CD14-positive monocyte (primary cell): Measurements from ENCODE around the gene CCDC87. TPM values are rescaled to one million over a fixed set of nuclear protein-coding genes. Genes with fewer than 3 reads are reported as not detected.

Experiments
- DNase-seq, 3 donors: peaks; one replicate each; pipeline ENCODE4 v3.0.0-alpha.2; 2011 to 2022
- H2AFZ ChIP-seq: 2 replicates; pipeline ENCODE4 v1.6.0; 2012; ENCODE audit warnings: mild to moderate bottlenecking, low read depth, low read length, inconsistent platforms; ENCODE audit not compliant: insufficient read depth, poor library complexity, severe bottlenecking
- H3K27ac ChIP-seq, 2 donors: 1 replicate in 1 of 2; 2 replicates in 1 of 2; pipeline ENCODE4 v1.5.1; 2012 to 2013; ENCODE audit warnings: low read length in 2 of 2, control low read depth in 1 of 2, inconsistent platforms in 1 of 2, low read depth in 1 of 2, mild to moderate bottlenecking in 1 of 2
- H3K27me3 ChIP-seq, 2 donors: one replicate each; pipeline versions ENCODE4 v1.6.0 to v1.6.1; 2011 to 2013; ENCODE audit warnings: low read length in 2 of 2; ENCODE audit not compliant: control insufficient read depth in 2 of 2, insufficient read depth in 2 of 2
- H3K36me3 ChIP-seq, 2 donors: replicated peaks in 1 of 2; 1 replicate in 1 of 2; 2 replicates in 1 of 2; pipeline versions ENCODE4 v1.5.1 to v1.6.1; 2012 to 2013; ENCODE audit warnings: low read length in 2 of 2, control low read depth in 1 of 2, inconsistent platforms in 1 of 2, mild to moderate bottlenecking in 1 of 2; ENCODE audit not compliant: insufficient read depth in 2 of 2, control insufficient read depth in 1 of 2
- H3K4me1 ChIP-seq, 2 donors: 1 replicate in 1 of 2; 2 replicates in 1 of 2; pipeline versions ENCODE4 v1.5.1 to v1.6.1; 2012 to 2013; ENCODE audit warnings: low read length in 2 of 2, control low read depth in 1 of 2, inconsistent platforms in 1 of 2, mild to moderate bottlenecking in 1 of 2, moderate library complexity in 1 of 2; ENCODE audit not compliant: insufficient read depth in 2 of 2, control insufficient read depth in 1 of 2
- H3K4me2 ChIP-seq: replicated peaks from 2 replicates; pipeline ENCODE3; 2012; ENCODE audit warnings: low read length, moderate library complexity, mild to moderate bottlenecking; ENCODE audit not compliant: poor library complexity, severe bottlenecking; ENCODE audit errors: extremely low read depth
- H3K4me3 ChIP-seq, 3 experiments: fragments of 200-600 bp in 1 of 3; sonication (generic) in 1 of 3; replicated peaks in 1 of 3; 1 replicate in 2 of 3; 2 replicates in 1 of 3; pipeline ENCODE4 v1.5.1; 2011 to 2013; ENCODE audit warnings: low read length in 3 of 3, mild to moderate bottlenecking in 3 of 3, control low read depth in 2 of 3, low read depth in 2 of 3, inconsistent platforms in 1 of 3, moderate library complexity in 1 of 3
- H3K79me2 ChIP-seq: 2 replicates; pipeline ENCODE4 v1.6.0; 2012; ENCODE audit warnings: mild to moderate bottlenecking, control low read depth, inconsistent platforms, low read length, moderate library complexity; ENCODE audit not compliant: insufficient read depth
- H3K9ac ChIP-seq: 2 replicates; pipeline ENCODE4 v1.6.0; 2017; ENCODE audit warnings: low read length, mild to moderate bottlenecking; ENCODE audit not compliant: insufficient read depth, poor library complexity, severe bottlenecking
- H3K9me3 ChIP-seq, 2 donors: replicated peaks in 1 of 2; 1 replicate in 1 of 2; 2 replicates in 1 of 2; pipeline versions ENCODE4 v1.5.1 to v1.6.1; 2012 to 2013; ENCODE audit warnings: low read length in 2 of 2, control low read depth in 1 of 2; ENCODE audit not compliant: control insufficient read depth in 1 of 2, insufficient read depth in 1 of 2
- H4K20me1 ChIP-seq: 2 replicates; pipeline ENCODE4 v1.6.0; 2012; ENCODE audit warnings: mild to moderate bottlenecking, low read length, control low read depth, moderate library complexity; ENCODE audit not compliant: insufficient read depth
- H3K27ac Mint-ChIP-seq, 7 donors: one replicate each; pipeline ENCODE4 v1.8.0; 2020; ENCODE audit warnings: mild to moderate bottlenecking in 7 of 7, mixed read lengths in 7 of 7, moderate library complexity in 6 of 7, inconsistent platforms in 2 of 7
- H3K27me3 Mint-ChIP-seq, 3 donors: one replicate each; pipeline ENCODE4 v1.8.0; 2021 to 2022; ENCODE audit warnings: low read depth in 3 of 3, mild to moderate bottlenecking in 3 of 3, mixed read lengths in 3 of 3, moderate library complexity in 3 of 3, inconsistent platforms in 1 of 3
- H3K36me3 Mint-ChIP-seq, 2 donors: one replicate each; pipeline ENCODE4 v1.8.0; 2020; ENCODE audit warnings: mixed read lengths in 2 of 2, inconsistent platforms in 1 of 2, mild to moderate bottlenecking in 1 of 2
- H3K4me1 Mint-ChIP-seq: one replicate; pipeline ENCODE4 v1.8.0; 2020; ENCODE audit warnings: mild to moderate bottlenecking, mixed read lengths
- H3K4me3 Mint-ChIP-seq, 2 donors: one replicate each; pipeline ENCODE4 v1.8.0; 2020; ENCODE audit warnings: mild to moderate bottlenecking in 2 of 2, mixed read lengths in 2 of 2, moderate library complexity in 1 of 2
- H3K9me3 Mint-ChIP-seq, 7 donors: one replicate each; pipeline ENCODE4 v1.8.0; 2020 to 2022; ENCODE audit warnings: mixed read lengths in 7 of 7, mild to moderate bottlenecking in 6 of 7, moderate library complexity in 6 of 7, inconsistent platforms in 2 of 7
- WGBS: methylation state at CpG from one replicate; pipeline ENCODE4 v1.1.5; 2013; ENCODE audit warnings: missing lambda C conversion rate; ENCODE audit not compliant: insufficient coverage; 5-methylcytosine and 5-hydroxymethylcytosine counted together
- intact Hi-C, 2 donors: fragments of 100-400 bp; cut with micrococcal nuclease; formaldehyde crosslinking; loops; one replicate each; pipeline versions ENCODE4 v1.15.0 to v1.15.1; 2023
- polyA plus RNA-seq, 3 donors: library from polyadenylated mRNA; depleted of rRNA in 1 of 3; unstranded in 2 of 3; stranded (reverse) in 1 of 3; fragments of 300-500 nt in 2 of 3; fragments of >200 nt in 1 of 3; fragmentation: Illumina TruSeq in 2 of 3; gene quantifications; 1 replicate in 2 of 3; 2 replicates in 1 of 3; pipeline ENCODE4 v1.2.3, GENCODE V29; 2012 to 2021
- TF ChIP-seq, protein P1 (sequence below): fragments of 200-600 bp; IDR thresholded peaks from one replicate; pipeline ENCODE4 v1.8.0; 2022; ENCODE audit warnings: antibody characterized with exemption, mild to moderate bottlenecking

CCDC87 gene
- polyA plus RNA-seq, 3 donors = not detected

DNA sequence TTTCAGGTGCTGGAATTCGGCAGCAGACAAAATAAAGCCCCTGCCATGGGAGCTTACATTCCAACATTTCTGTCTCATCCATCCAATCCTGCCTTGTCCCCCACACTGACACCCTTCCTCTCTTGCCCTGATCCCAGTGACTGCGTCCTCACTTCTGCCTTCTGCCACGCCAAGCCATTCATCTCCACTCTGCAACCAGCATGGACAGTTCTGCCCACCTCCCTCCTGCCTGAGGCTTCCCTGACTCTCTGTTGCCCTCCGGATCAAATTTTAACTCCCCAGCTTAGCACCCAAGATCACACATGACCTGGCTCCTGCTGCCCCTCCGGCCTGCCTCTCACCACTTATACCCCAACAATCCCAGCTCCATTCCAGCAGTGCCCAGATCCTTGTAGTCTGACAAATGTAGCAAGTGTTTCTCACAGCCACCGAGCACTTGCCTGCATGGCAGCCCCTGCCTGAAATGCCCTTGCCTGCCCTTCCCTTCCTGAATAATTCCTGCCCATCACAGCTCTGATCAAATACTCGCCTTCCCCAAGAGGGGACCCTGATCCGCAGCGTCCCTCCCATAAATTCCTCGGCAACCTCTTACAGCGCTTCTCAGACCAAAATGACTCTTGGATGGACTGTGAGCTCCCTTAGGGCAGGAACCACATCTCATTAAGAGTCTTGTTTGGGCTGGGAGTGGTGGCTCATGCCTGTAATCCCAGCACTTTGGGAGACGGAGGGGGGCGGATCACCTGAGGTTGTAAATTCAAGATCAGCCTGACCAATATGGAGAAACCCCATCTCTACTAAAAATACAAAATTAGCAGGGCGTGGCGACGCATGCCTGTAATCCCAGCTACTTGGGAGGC is 43.9 kb downstream of the CCDC87 start:
- Histone ChIP-seq H3K36me3 (no peaks in the 10 kb centered on the region), H3K4me1 (peaks cover 24 to 28% of the 10 kb centered on the region in 2 donors), H3K9me3 (no peaks in the 10 kb centered on the region), H3K4me3 (no peak overlapping the region), H3K4me2 (no peak overlapping the region), H3K27ac (no peak overlapping the region), H4K20me1 (no peaks in the 10 kb centered on the region), H3K9ac (no peak overlapping the region), H3K27me3 (peaks cover 0 to 18% of the 10 kb centered on the region in 2 donors), H3K79me2 (peaks cover 11% of the 10 kb centered on the region), H2AFZ (no peak overlapping the region)
- Mint-ChIP-seq H3K4me1 (peaks cover 18% of the 10 kb centered on the region), H3K4me3 (peak overlapping the region in 1 of 2 donors; percentile 0), H3K27me3 (peaks cover 16 to 34% (median 23%) of the 10 kb centered on the region in 3 donors), H3K9me3 (peaks cover 0 to 2% (median 0%) of the 10 kb centered on the region in 7 donors), H3K27ac (no peak overlapping the region), H3K36me3 (no peaks in the 10 kb centered on the region)
- 70% methylated on average over 9 of the region's 16 CpGs for WGBS
- DNase-seq = no peak
- TF ChIP-seq, protein P1, sequence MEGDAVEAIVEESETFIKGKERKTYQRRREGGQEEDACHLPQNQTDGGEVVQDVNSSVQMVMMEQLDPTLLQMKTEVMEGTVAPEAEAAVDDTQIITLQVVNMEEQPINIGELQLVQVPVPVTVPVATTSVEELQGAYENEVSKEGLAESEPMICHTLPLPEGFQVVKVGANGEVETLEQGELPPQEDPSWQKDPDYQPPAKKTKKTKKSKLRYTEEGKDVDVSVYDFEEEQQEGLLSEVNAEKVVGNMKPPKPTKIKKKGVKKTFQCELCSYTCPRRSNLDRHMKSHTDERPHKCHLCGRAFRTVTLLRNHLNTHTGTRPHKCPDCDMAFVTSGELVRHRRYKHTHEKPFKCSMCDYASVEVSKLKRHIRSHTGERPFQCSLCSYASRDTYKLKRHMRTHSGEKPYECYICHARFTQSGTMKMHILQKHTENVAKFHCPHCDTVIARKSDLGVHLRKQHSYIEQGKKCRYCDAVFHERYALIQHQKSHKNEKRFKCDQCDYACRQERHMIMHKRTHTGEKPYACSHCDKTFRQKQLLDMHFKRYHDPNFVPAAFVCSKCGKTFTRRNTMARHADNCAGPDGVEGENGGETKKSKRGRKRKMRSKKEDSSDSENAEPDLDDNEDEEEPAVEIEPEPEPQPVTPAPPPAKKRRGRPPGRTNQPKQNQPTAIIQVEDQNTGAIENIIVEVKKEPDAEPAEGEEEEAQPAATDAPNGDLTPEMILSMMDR = no peak
- intact Hi-C loops = no loop called here

DNA sequence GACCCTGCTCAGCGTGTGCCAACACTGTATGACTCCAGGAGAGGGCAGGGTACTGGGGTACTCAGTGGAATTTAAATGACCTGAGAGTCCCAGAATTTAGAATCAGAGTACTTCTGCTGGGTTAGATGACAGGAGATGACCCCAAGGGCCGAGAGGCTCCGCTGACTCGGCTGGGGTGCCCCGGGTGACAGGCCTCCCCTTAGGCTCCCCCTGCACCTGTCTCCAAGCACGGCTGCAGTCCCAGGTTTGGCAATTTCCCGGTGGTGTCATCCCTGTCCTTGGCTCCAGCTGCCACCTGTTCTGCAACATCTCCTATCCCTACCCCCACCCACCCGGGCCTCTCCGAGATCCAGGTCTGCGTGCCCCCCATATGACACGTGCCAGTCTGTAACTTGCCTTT is 44.8 kb downstream of the CCDC87 start:
- H3K79me2 ChIP-seq = peaks cover 11% of the 10 kb centered on the region
- intact Hi-C loops = no loop called here
- peaks cover 4 to 5% of the 10 kb centered on the region in 2 donors for H3K36me3 Mint-ChIP-seq
- no peaks in the 10 kb centered on the region for H3K9me3 ChIP-seq
- peaks cover 14 to 33% (median 23%) of the 10 kb centered on the region in 3 donors for H3K27me3 Mint-ChIP-seq
- no peak overlapping the region for H3K27ac Mint-ChIP-seq
- H3K4me3 ChIP-seq = no peak overlapping the region
- no peaks in the 10 kb centered on the region for H4K20me1 ChIP-seq
- H3K9me3 Mint-ChIP-seq = peaks cover 0 to 2% (median 0%) of the 10 kb centered on the region in 7 donors
- DNase-seq = no peak
- WGBS = 80% methylated on average over 11 of the region's 11 CpGs
- H2AFZ ChIP-seq = no peak overlapping the region
- peaks cover 27% of the 10 kb centered on the region for H3K4me1 Mint-ChIP-seq
- no peak overlapping the region for H3K9ac ChIP-seq
- no peaks in the 10 kb centered on the region for H3K36me3 ChIP-seq
- TF ChIP-seq, protein P1 = no peak
- no peak overlapping the region for H3K27ac ChIP-seq
- H3K4me3 Mint-ChIP-seq = no peak overlapping the region
- H3K27me3 ChIP-seq = peaks cover 0 to 18% of the 10 kb centered on the region in 2 donors
- H3K4me2 ChIP-seq = no peak overlapping the region
- H3K4me1 ChIP-seq = peaks cover 30 to 38% of the 10 kb centered on the region in 2 donors
